Ovary (tissue), 9 donors: Measurements from ENCODE around the gene RGS10. TPM values are rescaled to one million over a fixed set of nuclear protein-coding genes. Genes with fewer than 3 reads are reported as not detected.
"Not testable (repeated sequence)": the region's sequence is repeated elsewhere in the genome, so short reads cannot be mapped to it uniquely, and the experiment has no call there.

Experiments used
- DNase-seq, 5 donors: peaks; one replicate each; pipeline ENCODE4 v3.0.0-alpha.2; 2019 to 2020
- H3K27ac ChIP-seq, 2 donors: fragments of 200-600 bp; one replicate each; pipeline versions ENCODE4 v1.5.1 to v1.8.0; 2019 to 2022
- H3K27me3 ChIP-seq: fragments of 200-600 bp; one replicate; pipeline ENCODE4 v1.8.0; 2022
- H3K36me3 ChIP-seq: fragments of 200-600 bp; sonication (generic); one replicate; pipeline ENCODE4 v1.5.1; 2019
- H3K4me1 ChIP-seq: one replicate; pipeline ENCODE4 v1.8.1; 2013; ENCODE audit warnings: mild to moderate bottlenecking, moderate library complexity; ENCODE audit not compliant: insufficient read depth
- H3K4me3 ChIP-seq: fragments of 200-600 bp; sonication (generic); one replicate; pipeline ENCODE4 v1.5.1; 2017
- H3K9me3 ChIP-seq, 2 donors: fragments of 200-600 bp in 1 of 2; sonication (generic) in 1 of 2; one replicate each; pipeline versions ENCODE4 v1.5.1 to v1.8.1; 2013 to 2019; ENCODE audit warnings: mild to moderate bottlenecking in 1 of 2, moderate library complexity in 1 of 2
- CTCF ChIP-seq, 3 donors: fragments of 450-650 bp in 2 of 3; fragments of 200-600 bp in 1 of 3; IDR thresholded peaks; one replicate each; pipeline versions ENCODE4 v1.5.1 to v1.8.0; 2016 to 2022; ENCODE audit warnings: antibody characterized with exemption in 3 of 3, mild to moderate bottlenecking in 1 of 3
- EP300 ChIP-seq: sonication (generic); formaldehyde crosslinking; IDR thresholded peaks from one replicate; pipeline ENCODE4 v1.6.1; 2017; ENCODE audit warnings: antibody characterized with exemption
- POLR2A ChIP-seq: fragments of 450-650 bp; IDR thresholded peaks from one replicate; pipeline ENCODE4 v1.6.1; 2017; ENCODE audit warnings: antibody characterized with exemption, mild to moderate bottlenecking, moderate library complexity
- WGBS, 3 donors: extraction: QIAGEN DNeasy Blood & Tissue Kit in 1 of 3; methylation state at CpG; one replicate each; pipeline versions ENCODE4 v1.1.5 to v1.1.7; 2013 to 2017; 5-methylcytosine and 5-hydroxymethylcytosine counted together
- intact Hi-C, 4 donors: fragments of 100-400 bp; cut with DNase I; formaldehyde crosslinking; loops; one replicate each; pipeline versions ENCODE4 v1.11.0 to v1.15.1; 2022 to 2023
- polyA plus RNA-seq, 2 donors: library from polyadenylated mRNA; stranded (reverse); fragments of 200-250 nt in 1 of 2; fragments of 350-450 nt in 1 of 2; fragmentation: Illumina TruSeq in 1 of 2; extraction: RNeasy Lipid Tissue Mini Kit (QIAGEN cat#74804) in 1 of 2; gene quantifications; one replicate each; pipeline ENCODE4 v1.2.3, GENCODE V29; 2013 to 2014
- total RNA-seq, 7 donors: library from RNA; depleted of rRNA in 2 of 7; stranded (reverse); fragments of >200 nt in 2 of 7; fragmentation: NEBNext Ultra II Directional in 3 of 7; extraction: Animal tissue kit (Norgen Biotek cat#: 25700) in 3 of 7; gene quantifications; one replicate each; pipeline versions ENCODE4 v1.1.0 to v1.2.4, GENCODE V29; 2016 to 2023
- donor health status: DM: no; HTN: no; CAD: no; lungs with moderate emphysema.
- donor health status: DM: no; HTN: no; CAD: no.
- donor health status: Bipolar disorder and iron deficiency.
- donor health status: DM: yes; HTN: yes; CAD: no.
- donor health status: DM: no; HTN: no; CAD: no.
- donor health status: DM: yes; HTN: yes; CAD: no.

Gene RGS10
- total and polyA plus RNA-seq, 9 donors = 7.6 to 63.3 (median 20.4) TPM

DNA sequence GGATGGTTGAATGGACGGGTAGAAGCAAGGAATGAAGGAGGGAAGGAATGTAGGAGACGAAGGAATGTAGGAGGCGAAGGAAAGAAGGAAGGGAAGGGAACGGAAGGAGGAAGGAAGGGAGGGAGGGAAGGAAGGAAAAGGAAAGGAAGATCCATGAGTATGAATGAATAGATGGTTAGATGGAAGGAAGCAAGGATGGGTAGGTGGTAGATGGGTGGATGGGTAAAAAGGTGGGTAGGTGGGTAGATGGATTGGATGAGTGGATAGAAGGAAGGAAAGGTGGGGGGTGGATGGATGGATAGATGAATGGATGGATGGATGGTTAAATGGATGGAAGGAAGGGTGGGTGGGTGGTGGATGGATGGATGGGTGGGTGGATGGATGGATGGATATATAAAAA lies 77.4 kb downstream of the RGS10 start:
- Histone ChIP-seq H3K36me3 (no peaks in the 10 kb centered on the region), H3K9me3 (no peaks in the 10 kb centered on the region), H3K27me3 (no peaks in the 10 kb centered on the region), H3K27ac (no peak overlapping the region), H3K4me3 (no peak overlapping the region), H3K4me1 (peaks cover 5% of the 10 kb centered on the region)
- DNase-seq = no peak
- no peak for TF ChIP-seq EP300
- TF ChIP-seq POLR2A = no peak
- no peak for TF ChIP-seq CTCF (IDR thresholded peaks at IDR 0.05)
- 70 to 86% (median 80%) methylated on average over 4 of the region's 4 CpGs for WGBS, 3 donors
- intact Hi-C loops = no loop called here

DNA sequence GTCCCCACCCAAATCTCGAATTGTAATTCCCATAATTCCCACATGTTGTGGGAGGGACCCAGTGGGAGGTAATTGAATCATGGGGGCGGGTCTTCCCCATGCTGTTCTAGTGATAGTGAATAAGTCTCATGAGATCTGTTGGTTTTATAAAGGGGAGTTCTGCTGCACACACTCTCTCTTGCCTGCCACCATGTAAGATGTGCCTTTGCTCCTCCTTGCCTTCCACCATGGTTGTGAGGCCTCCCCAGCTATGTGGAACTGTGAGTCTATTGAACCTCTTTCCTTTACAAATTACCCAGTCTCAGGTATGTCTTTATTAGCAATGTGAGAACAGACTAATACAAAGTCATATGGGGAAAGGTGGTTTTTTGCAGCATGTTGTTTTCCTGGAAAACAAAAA lies 79.3 kb downstream of the RGS10 start:
- intact Hi-C loops, H3K9me3 ChIP-seq, H3K4me1 ChIP-seq, H3K27me3 ChIP-seq, H3K36me3 ChIP-seq, DNase-seq, H3K4me3 ChIP-seq, H3K27ac ChIP-seq: not testable (repeated sequence)
- 80 to 89% (median 87%) methylated on average over 2 of the region's 2 CpGs for WGBS, 3 donors

- Histone ChIP-seq H3K9me3 (no peaks in the 10 kb centered on the region), H3K4me1 (peaks cover 5% of the 10 kb centered on the region), H3K36me3 (no peaks in the 10 kb centered on the region), H3K4me3 (no peak overlapping the region), H3K27me3 (no peaks in the 10 kb centered on the region), H3K27ac (no peak overlapping the region)
- intact Hi-C loops = no loop called here
- DNase-seq = no peak
- TF ChIP-seq CTCF (IDR thresholded peaks at IDR 0.05) = no peak
- no peak for TF ChIP-seq EP300
- no peak for TF ChIP-seq POLR2A
- 87 to 94% (median 89%) methylated on average over 4 of the region's 4 CpGs for WGBS, 3 donors
Observed at GRCh38 chr10:119462773-119463172, 79.7 kb downstream of the RGS10 start.

DNA sequence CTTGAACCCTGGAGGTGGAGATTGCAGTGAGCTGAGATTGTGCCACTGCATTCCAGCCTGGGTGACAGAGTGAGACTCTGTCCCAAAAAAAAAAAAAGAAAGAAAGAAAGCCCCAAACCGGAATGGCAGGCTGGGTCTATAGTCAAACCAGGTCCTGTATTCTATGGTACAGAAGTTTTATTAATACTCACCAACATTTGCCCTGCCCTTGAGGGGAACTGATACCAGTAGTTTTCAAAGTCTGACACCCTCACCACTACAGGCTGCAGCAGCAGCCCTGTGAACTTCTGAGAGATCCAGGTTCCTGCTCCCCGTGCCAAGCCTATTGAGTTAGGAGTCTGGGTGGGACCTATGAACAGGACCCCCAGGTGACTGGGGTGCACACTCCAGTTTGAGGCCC lies 80.6 kb downstream of the RGS10 start:
- no peak overlapping the region for H3K27ac ChIP-seq
- no peak overlapping the region for H3K4me3 ChIP-seq
- H3K4me1 ChIP-seq = peaks cover 5% of the 10 kb centered on the region
- no peaks in the 10 kb centered on the region for H3K27me3 ChIP-seq
- no peak for TF ChIP-seq EP300
- no peak for TF ChIP-seq CTCF (IDR thresholded peaks at IDR 0.05)
- TF ChIP-seq POLR2A = no peak
- DNase-seq = no peak
- no peaks in the 10 kb centered on the region for H3K36me3 ChIP-seq
- H3K9me3 ChIP-seq = no peaks in the 10 kb centered on the region
- intact Hi-C loops = no loop called here
- 79 to 96% (median 84%) methylated on average over 2 of the region's 2 CpGs for WGBS, 3 donors

- Histone ChIP-seq H3K27ac (no peak overlapping the region), H3K9me3 (no peaks in the 10 kb centered on the region), H3K27me3 (no peaks in the 10 kb centered on the region), H3K4me1 (peaks cover 5% of the 10 kb centered on the region), H3K4me3 (no peak overlapping the region), H3K36me3 (no peaks in the 10 kb centered on the region)
- 94 to 98% (median 95%) methylated on average over 3 of the region's 3 CpGs for WGBS, 3 donors
- DNase-seq = no peak
- TF ChIP-seq EP300 (no peak), CTCF (IDR thresholded peaks at IDR 0.05) (no peak), POLR2A (no peak)
- intact Hi-C loops = no loop called here
Observed at GRCh38 chr10:119461380-119461779, 81.1 kb downstream of the RGS10 start.
